HG03103 (cell line): ENCODE results near the gene POLG2.
"Not testable (repeated sequence)": the region's sequence is repeated elsewhere in the genome, so short reads cannot be mapped to it uniquely, and the experiment has no call there.

Experiments used
- ATAC-seq: cut with Tn5 transposase; IDR thresholded peaks from one replicate; pipeline ENCODE4 v1.9.1; 2021; ENCODE audit warnings: low read depth; ENCODE audit not compliant: unreplicated experiment

POLG2 gene

GRCh38 chr17:64491034-64491860, 5.6 kb downstream of the POLG2 start:
- ATAC-seq, result no peak

- ATAC-seq, result no peak
Observed at GRCh38 chr17:64488301-64488700, 8.6 kb downstream of the POLG2 start.

- ATAC-seq, result no peak
Observed at GRCh38 chr17:64484380-64484779, 12.5 kb downstream of the POLG2 start.

- no peak for ATAC-seq
Observed at GRCh38 chr17:64480951-64481350, 15.9 kb downstream of the POLG2 start.

- ATAC-seq, result no peak
Observed at GRCh38 chr17:64477849-64478248, 19.0 kb downstream of the POLG2 start.

GRCh38 chr17:64472564-64472963, 24.3 kb downstream of the POLG2 start:
- ATAC-seq, result no peak

GRCh38 chr17:64471440-64471839, 25.4 kb downstream of the POLG2 start:
- ATAC-seq, result no peak

- ATAC-seq, result no peak
Observed at GRCh38 chr17:64470625-64471024, 26.2 kb downstream of the POLG2 start.

GRCh38 chr17:64466834-64467233, 30.0 kb downstream of the POLG2 start:
- ATAC-seq, result not testable (repeated sequence)

- no peak for ATAC-seq
Observed at GRCh38 chr17:64466019-64466735, 30.7 kb downstream of the POLG2 start.

- ATAC-seq, result no peak
Observed at GRCh38 chr17:64461788-64462187, 35.1 kb downstream of the POLG2 start.

- ATAC-seq, result no peak
Observed at GRCh38 chr17:64460955-64461354, 35.9 kb downstream of the POLG2 start.

GRCh38 chr17:64459818-64460217, 37.0 kb downstream of the POLG2 start:
- not testable (repeated sequence) for ATAC-seq

- ATAC-seq, result no peak
Observed at GRCh38 chr17:64459284-64459747, 37.5 kb downstream of the POLG2 start.

GRCh38 chr17:64458756-64459155, 38.1 kb downstream of the POLG2 start:
- no peak for ATAC-seq

GRCh38 chr17:64457156-64457555, 39.7 kb downstream of the POLG2 start:
- no peak for ATAC-seq

- ATAC-seq, result no peak
Observed at GRCh38 chr17:64455993-64456885, 40.6 kb downstream of the POLG2 start.

- no peak for ATAC-seq
Observed at GRCh38 chr17:64449545-64449944, 47.3 kb downstream of the POLG2 start.

- ATAC-seq, result no peak
Observed at GRCh38 chr17:64448665-64449512, 48.0 kb downstream of the POLG2 start, which contains the start of gene MILR1. Gene MILR1, plus strand, starts transcription at chr17:64449115. Its CDS starts 54 bp downstream, at chr17:64449169.

- no peak for ATAC-seq
Observed at GRCh38 chr17:64447526-64447925, 49.3 kb downstream of the POLG2 start.
